Esophagus muscularis mucosa (tissue), 4 donors: Measurements from ENCODE around the gene DYNLT3. TPM values are rescaled to one million over a fixed set of nuclear protein-coding genes. Genes with fewer than 3 reads are reported as not detected.

ENCODE experiments used
- DNase-seq: peaks from one replicate; pipeline ENCODE4 v3.0.0-alpha.2; 2017; ENCODE audit errors: extremely low spot score
- H3K27ac ChIP-seq, 4 donors: fragments of 200-600 bp; sonication (generic); replicated peaks in 1 of 4; 1 replicate in 3 of 4; 2 replicates in 1 of 4; pipeline ENCODE4 v1.5.1; 2016 to 2019; ENCODE audit warnings: mild to moderate bottlenecking in 1 of 4
- H3K27me3 ChIP-seq, 4 donors: fragments of 200-600 bp; sonication (generic); one replicate each; pipeline versions ENCODE4 v1.5.1 to v1.6.0; 2016 to 2019
- H3K36me3 ChIP-seq, 4 donors: fragments of 200-600 bp; sonication (generic); one replicate each; pipeline ENCODE4 v1.5.1; 2016 to 2019
- H3K4me1 ChIP-seq, 4 donors: fragments of 200-600 bp; sonication (generic); one replicate each; pipeline ENCODE4 v1.5.1; 2016 to 2019
- H3K4me3 ChIP-seq, 4 donors: fragments of 200-600 bp; sonication (generic); 1 replicate in 2 of 4; 2 replicates in 2 of 4; pipeline ENCODE4 v1.5.1; 2016 to 2019; ENCODE audit warnings: mild to moderate bottlenecking in 4 of 4, moderate library complexity in 1 of 4
- H3K9me3 ChIP-seq, 4 donors: fragments of 200-600 bp; sonication (generic); 1 replicate in 3 of 4; 2 replicates in 1 of 4; pipeline ENCODE4 v1.5.1; 2016 to 2019
- CTCF ChIP-seq, 3 experiments: fragments of 200-600 bp in 2 of 3; fragments of 450-650 bp in 1 of 3; sonication (generic) in 2 of 3; IDR thresholded peaks; one replicate each; pipeline ENCODE4 v1.5.1; 2017 to 2019; ENCODE audit warnings: antibody characterized with exemption in 3 of 3, mild to moderate bottlenecking in 2 of 3, moderate library complexity in 1 of 3
- EP300 ChIP-seq: sonication (generic); formaldehyde crosslinking; IDR thresholded peaks from one replicate; pipeline ENCODE4 v1.6.1; 2017; ENCODE audit warnings: antibody characterized with exemption
- POLR2A ChIP-seq: fragments of 450-650 bp; IDR thresholded peaks from one replicate; pipeline ENCODE4 v1.6.1; 2017; ENCODE audit warnings: antibody characterized with exemption, moderate library complexity, mild to moderate bottlenecking, low read depth
- POLR2AphosphoS5 ChIP-seq, 2 donors: sonication (generic); formaldehyde crosslinking; IDR thresholded peaks; one replicate each; pipeline ENCODE4 v1.6.1; 2017; ENCODE audit warnings: antibody characterized with exemption in 2 of 2
- WGBS: methylation state at CpG from one replicate; pipeline ENCODE4 v1.1.5; 2018; 5-methylcytosine and 5-hydroxymethylcytosine counted together
- intact Hi-C: fragments of 100-400 bp; cut with DNase I; formaldehyde crosslinking; loops from one replicate; pipeline ENCODE4 v1.15.1; 2023
- total RNA-seq, 4 donors: library from RNA; depleted of rRNA; stranded (reverse); fragments of >200 nt; gene quantifications; one replicate each; pipeline versions ENCODE4 v1.1.0 to v1.2.1, GENCODE V29; 2016

The DYNLT3 gene
- total RNA-seq, 4 donors from 2014 or later: 37.7 to 55.7 (median 49.9) TPM

- intact Hi-C loops: no loop called here
- no peaks in the 10 kb centered on the region for H3K36me3 ChIP-seq
- 56% methylated on average over 1 of the region's 1 CpG for WGBS
- no peaks in the 10 kb centered on the region for H3K9me3 ChIP-seq
- TF ChIP-seq POLR2AphosphoS5 (IDR thresholded peaks at IDR 0.05): no peak
- TF ChIP-seq EP300: no peak
- no peak for TF ChIP-seq POLR2A
- no peak for TF ChIP-seq CTCF (IDR thresholded peaks at IDR 0.05)
- H3K27me3 ChIP-seq: no peaks in the 10 kb centered on the region
- no peak overlapping the region for H3K4me3 ChIP-seq
- H3K4me1 ChIP-seq: no peaks in the 10 kb centered on the region
- no peak for DNase-seq
- H3K27ac ChIP-seq: no peak overlapping the region
Observed at GRCh38 chrX:37875675-37876074, 28.3 kb upstream of the DYNLT3 start.

GRCh38 chrX:37873220-37873619, 25.8 kb upstream of the DYNLT3 start:
- no peak for TF ChIP-seq POLR2A
- no peak for TF ChIP-seq EP300
- TF ChIP-seq CTCF (IDR thresholded peaks at IDR 0.05): no peak
- Histone ChIP-seq H3K36me3 (no peaks in the 10 kb centered on the region), H3K27me3 (no peaks in the 10 kb centered on the region), H3K4me3 (no peak overlapping the region), H3K4me1 (no peaks in the 10 kb centered on the region), H3K27ac (no peak overlapping the region), H3K9me3 (no peaks in the 10 kb centered on the region)
- DNase-seq: no peak
- intact Hi-C loops: no loop called here
- 79% methylated on average over 1 of the region's 1 CpG for WGBS

GRCh38 chrX:37872303-37872655, 24.9 kb upstream of the DYNLT3 start:
- H3K4me3 ChIP-seq: no peak overlapping the region
- TF ChIP-seq EP300: no peak
- no peak for TF ChIP-seq POLR2A
- no peak for TF ChIP-seq POLR2AphosphoS5 (IDR thresholded peaks at IDR 0.05)
- TF ChIP-seq CTCF (IDR thresholded peaks at IDR 0.05): no peak
- H3K4me1 ChIP-seq: no peaks in the 10 kb centered on the region
- 38% methylated on average over 1 of the region's 1 CpG for WGBS
- intact Hi-C loops: no loop called here
- no peak for DNase-seq
- no peak overlapping the region for H3K27ac ChIP-seq
- no peaks in the 10 kb centered on the region for H3K27me3 ChIP-seq
- no peaks in the 10 kb centered on the region for H3K36me3 ChIP-seq
- no peaks in the 10 kb centered on the region for H3K9me3 ChIP-seq

- intact Hi-C loops: no loop called here
- TF ChIP-seq POLR2AphosphoS5 (IDR thresholded peaks at IDR 0.05) (no peak), POLR2A (no peak), EP300 (no peak), CTCF (IDR thresholded peaks at IDR 0.05) (no peak)
- Histone ChIP-seq H3K36me3 (no peaks in the 10 kb centered on the region), H3K27me3 (no peaks in the 10 kb centered on the region), H3K4me3 (no peak overlapping the region), H3K4me1 (no peaks in the 10 kb centered on the region), H3K9me3 (no peaks in the 10 kb centered on the region), H3K27ac (no peak overlapping the region)
- WGBS: 61% methylated on average over 4 of the region's 4 CpGs
- no peak for DNase-seq
Observed at GRCh38 chrX:37871626-37872302, 24.4 kb upstream of the DYNLT3 start.

- H3K36me3 ChIP-seq: no peaks in the 10 kb centered on the region
- no peak overlapping the region for H3K4me3 ChIP-seq
- 70% methylated on average over 3 of the region's 3 CpGs for WGBS
- H3K9me3 ChIP-seq: no peaks in the 10 kb centered on the region
- no peaks in the 10 kb centered on the region for H3K27me3 ChIP-seq
- H3K4me1 ChIP-seq: no peaks in the 10 kb centered on the region
- H3K27ac ChIP-seq: no peak overlapping the region
- intact Hi-C loops: no loop called here
- no peak for DNase-seq
- TF ChIP-seq EP300: no peak
- TF ChIP-seq CTCF (IDR thresholded peaks at IDR 0.05): no peak
- TF ChIP-seq POLR2AphosphoS5 (IDR thresholded peaks at IDR 0.05): no peak
- no peak for TF ChIP-seq POLR2A
Observed at GRCh38 chrX:37867536-37868153, 20.3 kb upstream of the DYNLT3 start.
